GM12878 (cell line): Measurements from ENCODE around the gene ARHGEF38. TPM values are rescaled to one million over a fixed set of nuclear protein-coding genes. Genes with fewer than 3 reads are reported as not detected.

Source experiments
- ATAC-seq: fragments of 200-7000 bp; cut with Tn5 transposase; 3 replicates; pipeline ENCODE4 v1.9.1; 2020; ENCODE audit warnings: mild to moderate bottlenecking, moderate library complexity
- BruUV-seq: library from RNA; stranded (reverse); fragments of 400-500 nt; replicated peaks from 2 replicates; lab custom pipeline; 2021; lab: Mats Ljungman, UMichigan
- CTCF ChIA-PET: fragments of 300-600 bp; sonication (Branson Sonifier 250); formaldehyde crosslinking; extraction: SDS; loops from one replicate; lab custom pipeline; 2021; ENCODE audit warnings: inconsistent platforms; lab: Yijun Ruan, JAX
- POLR2A ChIA-PET: fragments of 350-600 bp; formaldehyde crosslinking; extraction: SDS; loops from one replicate; lab custom pipeline; 2021; ENCODE audit warnings: inconsistent platforms; lab: Charles Lee
- RAD21 ChIA-PET: fragments of 300-600 bp; sonication (Branson Sonifier 250); formaldehyde crosslinking; loops from one replicate; lab custom pipeline; 2023; ENCODE audit warnings: antibody characterized with exemption; ENCODE audit not compliant: unreplicated experiment; lab: Charles Lee
- SMC1A ChIA-PET: fragments of 300-600 bp; sonication (Branson Sonifier 250); formaldehyde crosslinking; loops from one replicate; lab custom pipeline; 2023; ENCODE audit not compliant: unreplicated experiment, uncharacterized antibody; lab: Charles Lee
- DNase-seq: peaks from one replicate; pipeline ENCODE4 v3.0.0-alpha.2; 2011; ENCODE audit warnings: low read depth, low spot score
- FAIRE-seq: peaks from 3 replicates; lab custom pipeline; 2011; peaks lifted over from hg19 to GRCh38; lab: Jason Lieb, UNC
- H2AFZ ChIP-seq: 2 replicates; pipeline ENCODE4 v1.6.0; 2011; ENCODE audit warnings: low read depth, low read length, control low read depth; ENCODE audit not compliant: control insufficient read depth
- H3K27ac ChIP-seq: 2 replicates; pipeline ENCODE4 v1.5.1; 2011; ENCODE audit warnings: control low read depth; ENCODE audit not compliant: control insufficient read depth, insufficient read depth
- H3K27me3 ChIP-seq, 2 experiments: replicated peaks in 1 of 2; 2 replicates each; pipeline versions ENCODE4 v1.6.0 to v1.6.1; 2011; ENCODE audit warnings: low read length in 1 of 2; ENCODE audit not compliant: control insufficient read depth in 2 of 2, insufficient read depth in 2 of 2
- H3K36me3 ChIP-seq, 2 experiments: 2 replicates each; pipeline ENCODE4 v1.5.1; 2011; ENCODE audit warnings: low read length in 1 of 2; ENCODE audit not compliant: control insufficient read depth in 2 of 2, insufficient read depth in 2 of 2
- H3K4me1 ChIP-seq: 2 replicates; pipeline ENCODE4 v1.6.1; 2011; ENCODE audit warnings: mild to moderate bottlenecking, low read length, moderate library complexity, mixed read lengths; ENCODE audit not compliant: control insufficient read depth, insufficient read depth
- H3K4me2 ChIP-seq: 2 replicates; pipeline ENCODE4 v1.6.0; 2011; ENCODE audit warnings: control low read depth; ENCODE audit not compliant: control insufficient read depth, insufficient read depth
- H3K4me3 ChIP-seq: fragments of 200-600 bp; sonication (generic); 2 replicates; pipeline ENCODE4 v1.5.1; 2016
- H3K79me2 ChIP-seq: 2 replicates; pipeline ENCODE4 v1.6.0; 2011; ENCODE audit warnings: low read length; ENCODE audit not compliant: control insufficient read depth, insufficient read depth
- H3K9ac ChIP-seq: 2 replicates; pipeline ENCODE4 v1.8.0; 2011; ENCODE audit warnings: low read length, control low read depth, mixed read lengths; ENCODE audit not compliant: control insufficient read depth, insufficient read depth
- H3K9me3 ChIP-seq: replicated peaks from 3 replicates; pipeline ENCODE4 v1.5.1; 2011; ENCODE audit warnings: mild to moderate bottlenecking, low read length; ENCODE audit not compliant: control insufficient read depth, insufficient read depth
- H4K20me1 ChIP-seq: 2 replicates; pipeline ENCODE4 v1.6.0; 2011; ENCODE audit not compliant: control insufficient read depth, insufficient read depth
- CTCF ChIP-seq, 3 experiments: IDR thresholded peaks in 2 of 3; conservative IDR thresholded peaks in 1 of 3; 2 replicates each; pipeline ENCODE4 v1.5.1; 2011; ENCODE audit warnings: low read depth in 3 of 3, low read length in 3 of 3, mild to moderate bottlenecking in 3 of 3, control low read depth in 2 of 3, moderate library complexity in 2 of 3, inconsistent platforms in 1 of 3, mixed read lengths in 1 of 3; ENCODE audit not compliant: control insufficient read depth in 2 of 3, insufficient read depth in 1 of 3; ENCODE audit errors: extremely low read depth in 1 of 3
- MAX ChIP-seq: IDR thresholded peaks from 2 replicates; pipeline ENCODE4 v1.6.1; 2012; ENCODE audit warnings: low read depth, low read length, improper control_type of control experiment
- WGBS: methylation state at CpG from one replicate; pipeline ENCODE4 v1.1.6; 2016; ENCODE audit warnings: low lambda C conversion rate; ENCODE audit not compliant: insufficient replicate concordance, insufficient coverage; ENCODE audit errors: missing lambda C conversion rate; 5-methylcytosine and 5-hydroxymethylcytosine counted together
- in situ Hi-C: fragments of 300-500 bp; cut with MboI; formaldehyde crosslinking; loops from 9 replicates; pipeline ENCODE4 v1.14.3; 2018; ENCODE audit warnings: mixed read lengths
- intact Hi-C: fragments of 100-400 bp; cut with micrococcal nuclease; formaldehyde crosslinking; loops from one replicate; pipeline ENCODE4 v1.14.2; 2022; ENCODE audit not compliant: unreplicated experiment
- polyA plus RNA-seq, 11 experiments: library from polyadenylated mRNA; depleted of rRNA in 4 of 11; unstranded in 6 of 11; stranded (reverse) in 5 of 11; fragments of >200 nt; fragmentation: Nextera tagmentation in 4 of 11; fragmentation: Illumina TruSeq in 1 of 11; extraction: Ambion mirVana in 4 of 11; extraction: Trizol in 1 of 11; gene quantifications; 1 replicate in 1 of 11; 2 replicates in 10 of 11; pipeline versions ENCODE4 v1.2.1 to v1.2.3, GENCODE V29; 2011 to 2016; ENCODE audit warnings: inconsistent platforms in 2 of 11, missing spikeins in 2 of 11, low read depth in 1 of 11
- total RNA-seq, 4 experiments: library from RNA; depleted of rRNA in 3 of 4; stranded (reverse); fragments of >200 nt in 3 of 4; fragmentation: Illumina TruSeq in 1 of 4; extraction: Trizol in 1 of 4; gene quantifications; 2 replicates each; pipeline versions ENCODE4 v1.2.1 to v1.2.3, GENCODE V29; 2013 to 2021

ARHGEF38 gene
- total and polyA plus RNA-seq, 10 of the 15 experiments (the other 5 are each of a cell fraction or from before 2014, with no cell fraction given) = 0.01 to 1.1 (median 0.09) TPM; not detected in 2

GRCh38 chr4:105632599-105632998 is 80.2 kb downstream of the ARHGEF38 start:
- no peak overlapping the region for H3K4me2 ChIP-seq
- no peaks in the 10 kb centered on the region for H4K20me1 ChIP-seq
- no peak for TF ChIP-seq MAX
- peak in 2 of 3 experiments; percentile 4 to 19; a peak in 1 of 6 replicates for TF ChIP-seq CTCF (IDR thresholded peaks at IDR 0.05 in 2 of 3, conservative IDR thresholded peaks at IDR 0.05 in 1 of 3; ENCODE audit: control insufficient read depth in 2 of 3, extremely low read depth in 1 of 3, insufficient read depth in 1 of 3, low read depth in 3 of 3, low read length in 3 of 3)
- no peak overlapping the region for H3K27ac ChIP-seq
- H3K36me3 ChIP-seq = no peaks in the 10 kb centered on the region
- BruUV-seq = no TSS peak
- no peaks in the 10 kb centered on the region for H3K27me3 ChIP-seq
- H3K79me2 ChIP-seq = no peaks in the 10 kb centered on the region
- no peaks in the 10 kb centered on the region for H3K9me3 ChIP-seq
- SMC1A ChIA-PET = interaction anchor here (0.7 to 10.6 kb wide), 16 partner anchors 10 to 115 kb away, joined by 3 to 130 read pairs (median 6); no protein-coding TSS in a partner anchor
- H3K9ac ChIP-seq = no peak overlapping the region
- CTCF ChIA-PET = interaction anchor here (0.6 to 5.4 kb wide), 10 partner anchors 27 to 159 kb away, joined by 3 to 32 read pairs (median 4); partner anchors contain the start of gene PPA2
- intact Hi-C loops (loop anchor here (5.0 kb wide), 1 partner anchor 40 kb away; no protein-coding TSS in a partner anchor), in situ Hi-C loops (no loop called here)
- no peak for DNase-seq
- peak; percentile 48 for ATAC-seq
- no peak for FAIRE-seq
- H2AFZ ChIP-seq = peak overlapping the region; percentile 58
- peaks cover 15% of the 10 kb centered on the region for H3K4me1 ChIP-seq
- RAD21 ChIA-PET = interaction anchor here (0.8 to 4.2 kb wide), 9 partner anchors 27 to 111 kb away, joined by 3 to 23 read pairs (median 6); no protein-coding TSS in a partner anchor
- WGBS = 100% methylated on average over 3 of the region's 3 CpGs
- no peak overlapping the region for H3K4me3 ChIP-seq
- POLR2A ChIA-PET = interaction anchor here (0.7 to 1.4 kb wide), 3 partner anchors 9 to 127 kb away, joined by 3 to 7 read pairs (median 3); no protein-coding TSS in a partner anchor
